GM23248 (cell line): ENCODE data around the gene BCL2A1. TPM values are rescaled to one million over a fixed set of nuclear protein-coding genes. Genes with fewer than 3 reads are reported as not detected.

Source experiments
- DNase-seq: peaks from one replicate; pipeline ENCODE4 v3.0.0-alpha.2; 2015
- H2AFZ ChIP-seq: fragments of 200-600 bp; sonication (generic); 2 replicates; pipeline ENCODE4 v1.6.1; 2016; ENCODE audit warnings: antibody characterized with exemption
- H3F3A ChIP-seq: fragments of 200-600 bp; sonication (generic); 2 replicates; pipeline ENCODE4 v1.6.1; 2016; ENCODE audit warnings: mild to moderate bottlenecking, antibody characterized with exemption, mixed run types; ENCODE audit not compliant: insufficient read depth
- H3K27ac ChIP-seq: fragments of 200-600 bp; sonication (generic); 2 replicates; pipeline ENCODE4 v1.5.1; 2016; ENCODE audit warnings: mild to moderate bottlenecking
- H3K27me3 ChIP-seq: fragments of 200-600 bp; sonication (generic); replicated peaks from 2 replicates; pipeline ENCODE4 v1.6.1; 2016; ENCODE audit warnings: mild to moderate bottlenecking; ENCODE audit not compliant: insufficient read depth
- H3K36me3 ChIP-seq: fragments of 200-600 bp; sonication (generic); 2 replicates; pipeline ENCODE4 v1.6.1; 2016; ENCODE audit warnings: low read depth, mild to moderate bottlenecking
- H3K4me1 ChIP-seq: fragments of 200-600 bp; sonication (generic); 2 replicates; pipeline ENCODE4 v1.6.1; 2016; ENCODE audit warnings: mild to moderate bottlenecking; ENCODE audit not compliant: insufficient read depth
- H3K4me2 ChIP-seq: fragments of 200-600 bp; sonication (generic); one replicate; pipeline ENCODE4 v1.6.1; 2016; ENCODE audit warnings: mild to moderate bottlenecking; ENCODE audit not compliant: unreplicated experiment
- H3K4me3 ChIP-seq: fragments of 200-600 bp; sonication (generic); 2 replicates; pipeline ENCODE4 v1.5.1; 2016; ENCODE audit warnings: mild to moderate bottlenecking
- H3K79me2 ChIP-seq: fragments of 200-600 bp; sonication (generic); 2 replicates; pipeline ENCODE4 v1.6.1; 2016; ENCODE audit warnings: mild to moderate bottlenecking; ENCODE audit not compliant: insufficient read depth
- H3K9ac ChIP-seq: fragments of 200-600 bp; sonication (generic); 2 replicates; pipeline ENCODE4 v1.6.1; 2016; ENCODE audit warnings: mild to moderate bottlenecking
- H3K9me2 ChIP-seq: fragments of 200-600 bp; sonication (generic); 2 replicates; pipeline ENCODE4 v1.6.1; 2016; ENCODE audit warnings: mixed run types, mild to moderate bottlenecking, moderate library complexity; ENCODE audit not compliant: insufficient read depth
- H3K9me3 ChIP-seq: fragments of 200-600 bp; sonication (generic); one replicate; pipeline ENCODE4 v1.6.1; 2017; ENCODE audit warnings: low read depth
- H4K20me1 ChIP-seq: fragments of 200-600 bp; sonication (generic); 2 replicates; pipeline ENCODE4 v1.6.0; 2016; ENCODE audit not compliant: insufficient read depth
- EZH2 ChIP-seq: fragments of 200-600 bp; sonication (generic); IDR thresholded peaks from 2 replicates; pipeline ENCODE4 v1.6.1; 2018; ENCODE audit warnings: antibody characterized with exemption, mild to moderate bottlenecking; ENCODE audit not compliant: insufficient read depth, poor library complexity, severe bottlenecking
- EZH2phosphoT487 ChIP-seq: fragments of 200-600 bp; sonication (generic); IDR thresholded peaks from 2 replicates; pipeline ENCODE4 v1.6.1; 2018; ENCODE audit warnings: antibody characterized with exemption, moderate library complexity, mild to moderate bottlenecking, low read depth; ENCODE audit not compliant: insufficient read depth
- WGBS, 2 experiments: methylation state at CpG; one replicate each; pipeline ENCODE4 v1.1.6; 2015 to 2017; ENCODE audit warnings: low lambda C conversion rate in 2 of 2, low coverage in 1 of 2; ENCODE audit errors: missing lambda C conversion rate in 2 of 2; 5-methylcytosine and 5-hydroxymethylcytosine counted together
- in situ Hi-C: fragments of 300-500 bp; cut with MboI; formaldehyde crosslinking; loops from 2 replicates; pipeline ENCODE4 v1.15.0; 2020
- polyA plus RNA-seq: library from polyadenylated mRNA; unstranded; fragments of >200 nt; fragmentation: Nextera tagmentation; extraction: Ambion mirVana; gene quantifications from 2 replicates; pipeline ENCODE4 v1.2.1, GENCODE V29; 2016
- total RNA-seq: library from RNA; depleted of rRNA; stranded (reverse); fragments of >200 nt; shearing (Covaris generic); gene quantifications from 2 replicates; pipeline ENCODE4 v1.2.3, GENCODE V29; 2014

Gene BCL2A1
- total and polyA plus RNA-seq, 2 experiments from 2014 or later = 1.0 TPM; not detected in 1

GRCh38 chr15:79988448-79989117, 17.6 kb upstream of the BCL2A1 start:
- no peak overlapping the region for H3K27ac ChIP-seq
- no peak overlapping the region for H3K4me3 ChIP-seq
- H2AFZ ChIP-seq = no peak overlapping the region
- peaks cover 6% of the 10 kb centered on the region; the same call in 1 of the 2 replicates for H3F3A ChIP-seq
- no peaks in the 10 kb centered on the region for H4K20me1 ChIP-seq
- H3K4me1 ChIP-seq = 0 out of 2 replicates have a peak, but pooled peaks cover 2% of the 10 kb centered on the region
- no peaks in the 10 kb centered on the region for H3K9me3 ChIP-seq
- 87 to 92% methylated on average over 3 of the region's 3 CpGs for WGBS, 2 experiments
- H3K79me2 ChIP-seq = no peaks in the 10 kb centered on the region
- H3K36me3 ChIP-seq = no peaks in the 10 kb centered on the region
- no peaks in the 10 kb centered on the region for H3K9me2 ChIP-seq
- TF ChIP-seq EZH2phosphoT487 = no peak
- TF ChIP-seq EZH2 = no peak
- in situ Hi-C loops = loop anchor here (10.0 kb wide), 1 partner anchor 644 kb away; no protein-coding TSS in a partner anchor
- no peak for DNase-seq
- H3K4me2 ChIP-seq = no peak overlapping the region
- no peaks in the 10 kb centered on the region for H3K27me3 ChIP-seq
- H3K9ac ChIP-seq = no peak overlapping the region

DNA sequence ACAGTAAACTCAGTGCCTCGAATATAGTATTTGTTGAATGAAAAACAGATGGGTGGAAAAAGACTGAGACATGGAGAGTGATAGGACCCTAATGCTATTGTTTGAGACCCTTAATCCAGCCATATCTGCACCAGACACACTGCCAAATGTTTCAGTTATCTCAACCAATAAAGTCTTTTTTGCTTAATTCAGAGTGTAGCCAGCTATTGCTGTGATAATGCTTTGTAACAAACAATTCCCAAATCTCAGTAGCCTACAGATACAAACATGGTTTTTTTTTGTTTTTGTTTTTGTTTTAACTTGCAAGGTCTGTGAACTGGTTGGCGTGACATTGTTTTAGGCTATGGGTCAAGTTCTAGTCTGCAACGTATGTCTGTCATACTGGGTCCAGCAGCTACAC, 17.0 kb upstream of the BCL2A1 start:
- Histone ChIP-seq H3K4me3 (no peak overlapping the region), H3K9ac (no peak overlapping the region), H3K27ac (no peak overlapping the region), H3K27me3 (no peaks in the 10 kb centered on the region), H3K4me2 (no peak overlapping the region), H3K36me3 (no peaks in the 10 kb centered on the region), H3K4me1 (no peaks in the 10 kb centered on the region), H4K20me1 (no peaks in the 10 kb centered on the region), H3K9me3 (no peaks in the 10 kb centered on the region), H3K9me2 (no peaks in the 10 kb centered on the region), H3K79me2 (no peaks in the 10 kb centered on the region), H2AFZ (no peak overlapping the region), H3F3A (peaks cover 6% of the 10 kb centered on the region; the same call in 1 of the 2 replicates)
- 67 to 80% methylated on average over 3 of the region's 3 CpGs for WGBS, 2 experiments
- in situ Hi-C loops = loop anchor here (10.0 kb wide), 1 partner anchor 643 kb away; no protein-coding TSS in a partner anchor
- no peak for TF ChIP-seq EZH2phosphoT487
- TF ChIP-seq EZH2 = no peak
- no peak for DNase-seq

DNA sequence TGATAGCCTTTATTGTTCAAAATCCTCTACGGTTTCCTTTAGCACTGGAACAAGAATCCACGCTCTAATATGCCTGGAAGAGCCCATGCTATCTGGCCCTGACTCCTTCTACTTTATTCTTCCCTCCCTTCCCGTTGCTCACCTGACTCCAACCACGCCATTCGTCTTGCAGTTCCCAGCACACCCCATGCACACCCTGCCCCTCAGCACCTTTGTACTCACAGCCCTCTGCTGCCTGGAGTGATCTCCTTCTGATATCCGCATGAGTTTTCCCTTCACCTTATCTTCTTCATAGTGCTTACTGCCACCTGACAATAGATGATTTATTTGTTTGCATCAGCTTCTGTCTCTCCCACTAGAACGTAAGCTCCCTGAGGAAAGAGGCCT, 16.6 kb upstream of the BCL2A1 start:
- Histone ChIP-seq H4K20me1 (no peaks in the 10 kb centered on the region), H3F3A (peaks cover 6% of the 10 kb centered on the region; the same call in 1 of the 2 replicates), H3K79me2 (no peaks in the 10 kb centered on the region), H3K9me2 (no peaks in the 10 kb centered on the region), H3K4me3 (no peak overlapping the region), H3K9ac (no peak overlapping the region), H2AFZ (no peak overlapping the region), H3K4me2 (no peak overlapping the region), H3K9me3 (no peaks in the 10 kb centered on the region), H3K36me3 (no peaks in the 10 kb centered on the region), H3K27ac (no peak overlapping the region), H3K4me1 (no peaks in the 10 kb centered on the region), H3K27me3 (no peaks in the 10 kb centered on the region)
- 81 to 84% methylated on average over 7 of the region's 7 CpGs for WGBS, 2 experiments
- DNase-seq = no peak
- TF ChIP-seq EZH2 = no peak
- no peak for TF ChIP-seq EZH2phosphoT487
- in situ Hi-C loops = loop anchor here (10.0 kb wide), 1 partner anchor 643 kb away; no protein-coding TSS in a partner anchor

GRCh38 chr15:79981831-79982455, 10.9 kb upstream of the BCL2A1 start:
- WGBS, 2 experiments = 81 to 84% methylated on average over 7 of the region's 7 CpGs
- no peak for DNase-seq
- no peaks in the 10 kb centered on the region for H3K9me3 ChIP-seq

More at GRCh38 chr15:79981831-79982455, 10.9 kb upstream of the BCL2A1 start:
- Histone ChIP-seq H2AFZ (no peak overlapping the region), H3K36me3 (no peaks in the 10 kb centered on the region), H3K9ac (no peak overlapping the region), H3K9me2 (no peaks in the 10 kb centered on the region), H4K20me1 (no peaks in the 10 kb centered on the region), H3K79me2 (no peaks in the 10 kb centered on the region), H3K27me3 (no peaks in the 10 kb centered on the region), H3K27ac (no peak overlapping the region), H3K4me3 (no peak overlapping the region), H3K4me2 (no peak overlapping the region), H3K4me1 (peaks cover 13% of the 10 kb centered on the region), H3F3A (peaks cover 16% of the 10 kb centered on the region)
- TF ChIP-seq EZH2 (no peak), EZH2phosphoT487 (no peak)
- in situ Hi-C loops = loop anchor here (10.0 kb wide), 1 partner anchor 637 kb away; no protein-coding TSS in a partner anchor
